NCI-H1694 treated with DMSO at 0.1 percent for 48 hours (cell line): Measurements from ENCODE around the gene SCAF1.

Experiments
- DNase-seq: peaks from one replicate; lab custom pipeline; 2025; lab: John Stamatoyannopoulos, UW

SCAF1 gene

GRCh38 chr19:49643466-49643865 is 1.5 kb downstream of the SCAF1 start:
- no peak for DNase-seq

GRCh38 chr19:49645592-49645991 is 3.6 kb downstream of the SCAF1 start:
- DNase-seq: no peak

GRCh38 chr19:49645995-49646394 is 4.0 kb downstream of the SCAF1 start:
- DNase-seq: no peak

GRCh38 chr19:49646586-49646985 is 4.6 kb downstream of the SCAF1 start:
- no peak for DNase-seq

GRCh38 chr19:49651029-49651819 is 9.2 kb downstream of the SCAF1 start:
- DNase-seq: no peak

GRCh38 chr19:49651820-49652550 is 10.0 kb downstream of the SCAF1 start:
- DNase-seq: no peak

GRCh38 chr19:49652551-49653465 is 10.8 kb downstream of the SCAF1 start:
- DNase-seq: no peak

GRCh38 chr19:49653466-49653806 is 11.4 kb downstream of the SCAF1 start:
- no peak for DNase-seq

- DNase-seq: no peak
These were observed 12.6 kb downstream of the SCAF1 start for GRCh38 chr19:49654581-49654980.

GRCh38 chr19:49655570-49656455 is 13.8 kb downstream of the SCAF1 start:
- DNase-seq: no peak

GRCh38 chr19:49656456-49657109 is 14.6 kb downstream of the SCAF1 start:
- DNase-seq: no peak

GRCh38 chr19:49657493-49658138 is 15.6 kb downstream of the SCAF1 start:
- DNase-seq: no peak

GRCh38 chr19:49658139-49658517 is 16.1 kb downstream of the SCAF1 start:
- no peak for DNase-seq

- DNase-seq: no peak
These were observed 16.8 kb downstream of the SCAF1 start for GRCh38 chr19:49658566-49659442.

GRCh38 chr19:49660338-49660961 is 18.4 kb downstream of the SCAF1 start:
- no peak for DNase-seq

GRCh38 chr19:49662011-49662410 is 20.0 kb downstream of the SCAF1 start:
- no peak for DNase-seq

GRCh38 chr19:49663224-49663623 is 21.2 kb downstream of the SCAF1 start:
- no peak for DNase-seq

- peak; percentile 52 for DNase-seq
These were observed 22.4 kb downstream of the SCAF1 start for GRCh38 chr19:49664171-49665035.
